Neural cell (in vitro differentiated cells): ENCODE measurements around the gene COX7A2. TPM values are rescaled to one million over a fixed set of nuclear protein-coding genes. Genes with fewer than 3 reads are reported as not detected.

Experiments used
- H2AFZ ChIP-seq: fragments of 200-600, 300-800 bp; sonication (generic), shearing (Covaris generic); 2 replicates; pipeline ENCODE4 v1.6.0; 2014; ENCODE audit warnings: low read depth, mild to moderate bottlenecking, antibody characterized with exemption, low read length, moderate library complexity
- H3F3A ChIP-seq: fragments of 200-600 bp; shearing (Covaris generic); 2 replicates; pipeline ENCODE4 v1.6.1; 2016; ENCODE audit warnings: mild to moderate bottlenecking, moderate library complexity, mixed read lengths, antibody characterized with exemption, low read length; ENCODE audit not compliant: insufficient read depth, poor library complexity, severe bottlenecking
- H3K27ac ChIP-seq: fragments of 200-600, 300-800 bp; sonication (generic), shearing (Covaris generic); 2 replicates; pipeline ENCODE4 v1.5.1; 2014; ENCODE audit warnings: mild to moderate bottlenecking, low read length, moderate library complexity
- H3K27me3 ChIP-seq: fragments of 300-800, 200-600 bp; sonication (generic), shearing (Covaris generic); 2 replicates; pipeline ENCODE4 v1.6.0; 2014; ENCODE audit warnings: mild to moderate bottlenecking, low read depth, low read length, moderate library complexity; ENCODE audit not compliant: insufficient read depth
- H3K36me3 ChIP-seq: fragments of 300-800, 200-600 bp; sonication (generic), shearing (Covaris generic); 2 replicates; pipeline ENCODE4 v1.5.1; 2014; ENCODE audit warnings: mild to moderate bottlenecking, antibody characterized with exemption, low read length, moderate library complexity; ENCODE audit not compliant: insufficient read depth
- H3K4me2 ChIP-seq: fragments of 300-800, 200-600 bp; sonication (generic), shearing (Covaris generic); 2 replicates; pipeline ENCODE4 v1.6.0; 2014; ENCODE audit warnings: mild to moderate bottlenecking, low read length
- H3K4me3 ChIP-seq: fragments of 300-800, 200-600 bp; sonication (generic), shearing (Covaris generic); 2 replicates; pipeline ENCODE4 v1.5.1; 2014; ENCODE audit warnings: mild to moderate bottlenecking, low read length, moderate library complexity
- H3K79me2 ChIP-seq: fragments of 200-600 bp; shearing (Covaris generic); replicated peaks from 2 replicates; pipeline ENCODE4 v1.6.0; 2014; ENCODE audit warnings: mild to moderate bottlenecking, low read length, moderate library complexity; ENCODE audit not compliant: insufficient read depth
- H3K9ac ChIP-seq: fragments of 300-800, 200-600 bp; sonication (generic), shearing (Covaris generic); 2 replicates; pipeline ENCODE4 v1.6.1; 2016; ENCODE audit warnings: mild to moderate bottlenecking, low read length, mixed read lengths
- H3K9me2 ChIP-seq: fragments of 200-600 bp; shearing (Covaris generic); 2 replicates; pipeline ENCODE4 v1.6.1; 2016; ENCODE audit warnings: mild to moderate bottlenecking, low read length, mixed read lengths; ENCODE audit not compliant: insufficient read depth
- H3K9me3 ChIP-seq: fragments of 200-600, 300-800 bp; sonication (generic), shearing (Covaris generic); 2 replicates; pipeline ENCODE4 v1.6.1; 2016; ENCODE audit warnings: mild to moderate bottlenecking, mixed run types, low read length, moderate library complexity, mixed read lengths
- H4K20me1 ChIP-seq: fragments of 200-600 bp; shearing (Covaris generic); 2 replicates; pipeline ENCODE4 v1.6.1; 2016; ENCODE audit warnings: mild to moderate bottlenecking, mixed run types; ENCODE audit not compliant: insufficient read depth
- EP300 ChIP-seq: fragments of 450-650 bp; conservative IDR thresholded peaks from 2 replicates; pipeline ENCODE4 v1.6.1; 2014; ENCODE audit warnings: antibody characterized with exemption, mild to moderate bottlenecking, moderate library complexity; ENCODE audit not compliant: poor library complexity, severe bottlenecking
- EZH2 ChIP-seq: fragments of 200-600, 300-800 bp; shearing (Covaris generic), sonication (generic); IDR thresholded peaks from 2 replicates; pipeline ENCODE4 v1.6.1; 2014; ENCODE audit warnings: antibody characterized with exemption, low read length, borderline replicate concordance, mild to moderate bottlenecking; ENCODE audit not compliant: insufficient read depth, poor library complexity, severe bottlenecking
- MXI1 ChIP-seq: fragments of 450-650 bp; conservative IDR thresholded peaks from 2 replicates; pipeline ENCODE4 v1.6.1; 2014; ENCODE audit warnings: antibody characterized with exemption, mild to moderate bottlenecking; ENCODE audit not compliant: poor library complexity, severe bottlenecking
- POLR2AphosphoS5 ChIP-seq: IDR thresholded peaks from 2 replicates; pipeline ENCODE4 v1.6.1; 2012
- RAD21 ChIP-seq: fragments of 450-650 bp; conservative IDR thresholded peaks from 2 replicates; pipeline ENCODE4 v1.6.1; 2014; ENCODE audit warnings: antibody characterized with exemption, mild to moderate bottlenecking, moderate library complexity
- SMC3 ChIP-seq: fragments of 450-650 bp; conservative IDR thresholded peaks from 2 replicates; pipeline ENCODE4 v1.6.1; 2014; ENCODE audit warnings: antibody characterized with exemption, mild to moderate bottlenecking, moderate library complexity; ENCODE audit not compliant: poor library complexity
- TAF1 ChIP-seq: IDR thresholded peaks from 2 replicates; pipeline ENCODE4 v1.6.1; 2012; ENCODE audit warnings: low read depth
- polyA plus RNA-seq: library from polyadenylated mRNA; depleted of rRNA; stranded (reverse); fragments of >200 nt; gene quantifications from 2 replicates; pipeline ENCODE4 v1.2.3, GENCODE V29; 2014
- TF ChIP-seq, protein P1 (sequence below): IDR thresholded peaks from 2 replicates; pipeline ENCODE4 v1.6.1; 2012; ENCODE audit warnings: borderline replicate concordance
- TF ChIP-seq, protein P2 (sequence below): fragments of 450-650 bp; IDR thresholded peaks from 2 replicates; pipeline ENCODE4 v1.5.1; 2014; ENCODE audit warnings: antibody characterized with exemption, mild to moderate bottlenecking, moderate library complexity; ENCODE audit not compliant: poor library complexity, severe bottlenecking

Gene COX7A2
- polyA plus RNA-seq, 1 donor from 2014 or later, result 2,909 TPM

DNA sequence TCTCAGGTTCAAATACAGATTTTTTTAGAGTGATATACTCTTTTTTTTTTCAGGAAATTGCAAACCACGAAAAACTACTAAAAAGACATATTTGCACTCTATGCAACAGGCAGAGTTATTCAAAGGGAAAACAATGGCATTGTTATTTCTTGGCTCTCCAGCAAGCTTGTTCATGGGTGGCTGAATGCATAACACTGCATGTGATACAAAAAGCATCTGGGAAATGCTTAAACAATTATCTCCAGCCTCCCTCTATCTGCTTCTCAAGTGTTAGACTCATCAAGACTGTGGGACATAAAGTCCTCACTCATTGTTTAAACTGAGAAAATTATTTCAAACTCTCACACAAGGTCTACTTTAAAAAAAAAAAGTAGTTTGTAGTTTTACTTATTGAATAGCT lies 30.5 kb downstream of the COX7A2 start:
- Histone ChIP-seq H2AFZ (no peak overlapping the region), H3K27me3 (peaks cover 18% of the 10 kb centered on the region), H3K79me2 (no peaks in the 10 kb centered on the region), H3F3A (no peaks in the 10 kb centered on the region), H3K27ac (no peak overlapping the region), H3K9ac (no peak overlapping the region), H3K36me3 (no peaks in the 10 kb centered on the region), H3K9me2 (no peaks in the 10 kb centered on the region), H4K20me1 (no peaks in the 10 kb centered on the region), H3K4me2 (no peak overlapping the region), H3K4me3 (no peak overlapping the region), H3K9me3 (no peaks in the 10 kb centered on the region)
- TF ChIP-seq RAD21 (no peak), SMC3 (no peak), TAF1 (no peak), MXI1 (no peak), EP300 (no peak), POLR2AphosphoS5 (no peak), EZH2 (no peak)
- TF ChIP-seq, protein P1, sequence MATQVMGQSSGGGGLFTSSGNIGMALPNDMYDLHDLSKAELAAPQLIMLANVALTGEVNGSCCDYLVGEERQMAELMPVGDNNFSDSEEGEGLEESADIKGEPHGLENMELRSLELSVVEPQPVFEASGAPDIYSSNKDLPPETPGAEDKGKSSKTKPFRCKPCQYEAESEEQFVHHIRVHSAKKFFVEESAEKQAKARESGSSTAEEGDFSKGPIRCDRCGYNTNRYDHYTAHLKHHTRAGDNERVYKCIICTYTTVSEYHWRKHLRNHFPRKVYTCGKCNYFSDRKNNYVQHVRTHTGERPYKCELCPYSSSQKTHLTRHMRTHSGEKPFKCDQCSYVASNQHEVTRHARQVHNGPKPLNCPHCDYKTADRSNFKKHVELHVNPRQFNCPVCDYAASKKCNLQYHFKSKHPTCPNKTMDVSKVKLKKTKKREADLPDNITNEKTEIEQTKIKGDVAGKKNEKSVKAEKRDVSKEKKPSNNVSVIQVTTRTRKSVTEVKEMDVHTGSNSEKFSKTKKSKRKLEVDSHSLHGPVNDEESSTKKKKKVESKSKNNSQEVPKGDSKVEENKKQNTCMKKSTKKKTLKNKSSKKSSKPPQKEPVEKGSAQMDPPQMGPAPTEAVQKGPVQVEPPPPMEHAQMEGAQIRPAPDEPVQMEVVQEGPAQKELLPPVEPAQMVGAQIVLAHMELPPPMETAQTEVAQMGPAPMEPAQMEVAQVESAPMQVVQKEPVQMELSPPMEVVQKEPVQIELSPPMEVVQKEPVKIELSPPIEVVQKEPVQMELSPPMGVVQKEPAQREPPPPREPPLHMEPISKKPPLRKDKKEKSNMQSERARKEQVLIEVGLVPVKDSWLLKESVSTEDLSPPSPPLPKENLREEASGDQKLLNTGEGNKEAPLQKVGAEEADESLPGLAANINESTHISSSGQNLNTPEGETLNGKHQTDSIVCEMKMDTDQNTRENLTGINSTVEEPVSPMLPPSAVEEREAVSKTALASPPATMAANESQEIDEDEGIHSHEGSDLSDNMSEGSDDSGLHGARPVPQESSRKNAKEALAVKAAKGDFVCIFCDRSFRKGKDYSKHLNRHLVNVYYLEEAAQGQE, result no peak
- TF ChIP-seq, protein P2, sequence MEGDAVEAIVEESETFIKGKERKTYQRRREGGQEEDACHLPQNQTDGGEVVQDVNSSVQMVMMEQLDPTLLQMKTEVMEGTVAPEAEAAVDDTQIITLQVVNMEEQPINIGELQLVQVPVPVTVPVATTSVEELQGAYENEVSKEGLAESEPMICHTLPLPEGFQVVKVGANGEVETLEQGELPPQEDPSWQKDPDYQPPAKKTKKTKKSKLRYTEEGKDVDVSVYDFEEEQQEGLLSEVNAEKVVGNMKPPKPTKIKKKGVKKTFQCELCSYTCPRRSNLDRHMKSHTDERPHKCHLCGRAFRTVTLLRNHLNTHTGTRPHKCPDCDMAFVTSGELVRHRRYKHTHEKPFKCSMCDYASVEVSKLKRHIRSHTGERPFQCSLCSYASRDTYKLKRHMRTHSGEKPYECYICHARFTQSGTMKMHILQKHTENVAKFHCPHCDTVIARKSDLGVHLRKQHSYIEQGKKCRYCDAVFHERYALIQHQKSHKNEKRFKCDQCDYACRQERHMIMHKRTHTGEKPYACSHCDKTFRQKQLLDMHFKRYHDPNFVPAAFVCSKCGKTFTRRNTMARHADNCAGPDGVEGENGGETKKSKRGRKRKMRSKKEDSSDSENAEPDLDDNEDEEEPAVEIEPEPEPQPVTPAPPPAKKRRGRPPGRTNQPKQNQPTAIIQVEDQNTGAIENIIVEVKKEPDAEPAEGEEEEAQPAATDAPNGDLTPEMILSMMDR, result no peak

DNA sequence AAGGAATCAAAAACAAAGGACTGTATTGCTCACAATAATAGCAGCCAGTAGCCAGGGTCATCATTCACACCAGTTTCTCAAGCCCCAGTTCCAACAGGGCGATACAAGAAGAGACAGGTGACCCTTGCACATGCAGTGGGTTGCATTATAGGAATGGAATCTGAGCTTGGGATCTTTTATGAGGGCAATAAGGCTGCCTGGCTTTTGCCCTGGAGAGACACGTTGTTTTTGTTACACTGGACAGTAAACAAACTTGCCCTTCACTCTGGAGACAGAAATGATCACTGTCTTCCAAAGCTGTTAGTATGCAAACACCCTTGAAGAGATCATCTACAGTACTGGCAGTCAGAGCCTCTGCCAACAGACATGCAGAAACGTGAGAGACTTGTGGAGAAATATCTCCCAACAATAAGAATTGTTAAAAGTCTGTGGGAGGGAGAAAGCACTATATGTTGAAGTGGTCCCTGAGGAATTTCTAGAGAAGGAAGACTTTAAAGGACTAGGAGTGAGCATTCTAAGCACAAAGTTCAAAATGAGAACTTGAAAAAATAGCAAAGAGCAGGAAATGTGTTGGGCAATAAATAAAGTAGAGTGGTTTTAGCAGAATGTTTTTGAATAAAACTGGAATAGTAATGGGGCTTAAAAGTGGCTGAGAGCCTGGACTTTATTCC lies 31.5 kb downstream of the COX7A2 start:
- H3K27me3 ChIP-seq, result peaks cover 28% of the 10 kb centered on the region

More for the DNA sequence above, 31.5 kb downstream of the COX7A2 start:
- Histone ChIP-seq H3K4me2 (no peak overlapping the region), H3K36me3 (no peaks in the 10 kb centered on the region), H3F3A (no peaks in the 10 kb centered on the region), H3K4me3 (no peak overlapping the region), H2AFZ (no peak overlapping the region), H3K9me2 (no peaks in the 10 kb centered on the region), H3K9me3 (no peaks in the 10 kb centered on the region), H4K20me1 (no peaks in the 10 kb centered on the region), H3K79me2 (no peaks in the 10 kb centered on the region), H3K9ac (no peak overlapping the region), H3K27ac (no peak overlapping the region)
- TF ChIP-seq EP300 (no peak), RAD21 (no peak), EZH2 (no peak), SMC3 (no peak), POLR2AphosphoS5 (no peak), TAF1 (no peak), MXI1 (no peak)
- TF ChIP-seq, protein P2, result no peak
- TF ChIP-seq, protein P1, result no peak
